GM12878 (cell line): ENCODE measurements around the gene ARHGAP22.

Experiments used
- BCL3 ChIP-seq: IDR thresholded peaks from 2 replicates; pipeline ENCODE4 v1.6.1; 2011; ENCODE audit warnings: borderline replicate concordance, low read depth, mild to moderate bottlenecking, moderate library complexity, low read length; ENCODE audit not compliant: insufficient read depth, poor library complexity, severe bottlenecking
- CHD1 ChIP-seq: IDR thresholded peaks from 2 replicates; pipeline ENCODE4 v1.6.1; 2012; ENCODE audit warnings: low read depth, low read length, improper control_type of control experiment
- CHD2 ChIP-seq: IDR thresholded peaks from 2 replicates; pipeline ENCODE4 v1.6.1; 2011; ENCODE audit warnings: low read depth, low read length, improper control_type of control experiment, borderline replicate concordance
- CREB1 ChIP-seq: IDR thresholded peaks from 2 replicates; pipeline ENCODE4 v1.6.1; 2012; ENCODE audit warnings: low read depth, mild to moderate bottlenecking, inconsistent platforms
- CREM ChIP-seq: IDR thresholded peaks from 2 replicates; pipeline ENCODE4 v1.6.1; 2014; ENCODE audit warnings: antibody characterized with exemption, low read depth
- CTCF ChIP-seq, 3 experiments: IDR thresholded peaks in 2 of 3; conservative IDR thresholded peaks in 1 of 3; 2 replicates each; pipeline ENCODE4 v1.5.1; 2011; ENCODE audit warnings: low read depth in 3 of 3, low read length in 3 of 3, mild to moderate bottlenecking in 3 of 3, control low read depth in 2 of 3, moderate library complexity in 2 of 3, inconsistent platforms in 1 of 3, mixed read lengths in 1 of 3; ENCODE audit not compliant: control insufficient read depth in 2 of 3, insufficient read depth in 1 of 3; ENCODE audit errors: extremely low read depth in 1 of 3
- E2F4 ChIP-seq: IDR thresholded peaks from 2 replicates; pipeline ENCODE4 v1.6.1; 2012; ENCODE audit warnings: low read depth, low read length, improper control_type of control experiment
- HDAC2 ChIP-seq: fragments of 200-600 bp; sonication (generic); IDR thresholded peaks from 2 replicates; pipeline ENCODE4 v1.6.1; 2017
- NFIC ChIP-seq: IDR thresholded peaks from 2 replicates; pipeline ENCODE4 v1.6.1; 2012; ENCODE audit warnings: low read depth, mild to moderate bottlenecking, inconsistent platforms, low read length, moderate library complexity
- POLR2A ChIP-seq: IDR thresholded peaks from 2 replicates; pipeline ENCODE4 v1.6.1; 2011; ENCODE audit warnings: low read depth, mild to moderate bottlenecking, low read length
- SUZ12 ChIP-seq: fragments of 200-600 bp; sonication (generic); IDR thresholded peaks from one replicate; pipeline ENCODE4 v1.6.1; 2018; ENCODE audit warnings: antibody characterized with exemption, mild to moderate bottlenecking; ENCODE audit not compliant: unreplicated experiment
- ZBED1 ChIP-seq: IDR thresholded peaks from 2 replicates; pipeline ENCODE4 v1.6.1; 2016; ENCODE audit warnings: borderline replicate concordance

GRCh38 chr10:48496105-48496830 lies 108.6 kb downstream of the ARHGAP22 start:
- TF ChIP-seq ZBED1 = no peak
- no peak for TF ChIP-seq CHD2
- TF ChIP-seq SUZ12 = no peak
- TF ChIP-seq CREB1 = no peak
- TF ChIP-seq HDAC2 = no peak
- no peak for TF ChIP-seq E2F4
- no peak for TF ChIP-seq CTCF (IDR thresholded peaks at IDR 0.05 in 2 of 3, conservative IDR thresholded peaks at IDR 0.05 in 1 of 3; ENCODE audit: control insufficient read depth in 2 of 3, extremely low read depth in 1 of 3, insufficient read depth in 1 of 3, low read depth in 3 of 3, low read length in 3 of 3)
- TF ChIP-seq CHD1 = no peak
- no peak for TF ChIP-seq BCL3
- TF ChIP-seq CREM = no peak
- TF ChIP-seq NFIC = no peak
- TF ChIP-seq POLR2A = no peak
